Thymus (tissue), 11 donors: Measurements from ENCODE around the gene GABRG2. TPM values are rescaled to one million over a fixed set of nuclear protein-coding genes. Genes with fewer than 3 reads are reported as not detected.

ENCODE experiments used
- DNase-seq, 9 donors: peaks; one replicate each; pipeline ENCODE4 v3.0.0-alpha.2; 2013; ENCODE audit warnings: low spot score in 9 of 9, low read depth in 6 of 9, missing footprints in 1 of 9
- H3K27ac ChIP-seq, 2 donors: one replicate each; pipeline ENCODE4 v1.5.1; 2013; ENCODE audit warnings: control low read depth in 1 of 2, low read depth in 1 of 2, low read length in 1 of 2, mild to moderate bottlenecking in 1 of 2, moderate library complexity in 1 of 2
- H3K27me3 ChIP-seq, 2 donors: one replicate each; pipeline ENCODE4 v1.5.1; 2013; ENCODE audit warnings: low read length in 1 of 2; ENCODE audit not compliant: control insufficient read depth in 2 of 2, insufficient read depth in 1 of 2
- H3K36me3 ChIP-seq, 2 donors: one replicate each; pipeline ENCODE4 v1.5.1; 2013; ENCODE audit warnings: low read length in 1 of 2, mild to moderate bottlenecking in 1 of 2, moderate library complexity in 1 of 2; ENCODE audit not compliant: control insufficient read depth in 2 of 2, insufficient read depth in 2 of 2
- H3K4me1 ChIP-seq, 2 donors: one replicate each; pipeline ENCODE4 v1.5.1; 2013; ENCODE audit warnings: low read length in 2 of 2; ENCODE audit not compliant: control insufficient read depth in 2 of 2, insufficient read depth in 2 of 2
- H3K4me3 ChIP-seq, 2 donors: one replicate each; pipeline ENCODE4 v1.5.1; 2013; ENCODE audit warnings: low read length in 2 of 2, control low read depth in 1 of 2, mild to moderate bottlenecking in 1 of 2
- H3K9me3 ChIP-seq, 2 donors: one replicate each; pipeline ENCODE4 v1.5.1; 2013; ENCODE audit warnings: low read length in 1 of 2, mild to moderate bottlenecking in 1 of 2; ENCODE audit not compliant: control insufficient read depth in 2 of 2, insufficient read depth in 1 of 2
- WGBS: extraction: QIAGEN DNeasy Blood & Tissue Kit; methylation state at CpG from one replicate; pipeline ENCODE4 v1.1.7; 2013; 5-methylcytosine and 5-hydroxymethylcytosine counted together
- polyA plus RNA-seq: library from polyadenylated mRNA; stranded (reverse); fragments of 200-250 nt; gene quantifications from one replicate; pipeline ENCODE4 v1.2.3, GENCODE V29; 2013
- total RNA-seq: library from RNA; stranded (reverse); fragments of 120-200 nt; gene quantifications from one replicate; pipeline ENCODE4 v1.2.4, GENCODE V29; 2013
- donor health status: healthy.

Gene GABRG2
- total and polyA plus RNA-seq, 2 donors = 0.05 to 0.18 TPM

- H3K27me3 ChIP-seq = no peaks in the 10 kb centered on the region
- 90% methylated on average over 4 of the region's 4 CpGs for WGBS
- no peak overlapping the region for H3K4me3 ChIP-seq
- H3K27ac ChIP-seq = no peak overlapping the region
- DNase-seq = no peak
- H3K4me1 ChIP-seq = no peaks in the 10 kb centered on the region
- no peaks in the 10 kb centered on the region for H3K36me3 ChIP-seq
- no peaks in the 10 kb centered on the region for H3K9me3 ChIP-seq
These were observed 1.4 kb downstream of the GABRG2 start for GRCh38 chr5:162068936-162069335.

- Histone ChIP-seq H3K36me3 (no peaks in the 10 kb centered on the region), H3K4me3 (no peak overlapping the region), H3K9me3 (no peaks in the 10 kb centered on the region), H3K27ac (no peak overlapping the region), H3K4me1 (no peaks in the 10 kb centered on the region), H3K27me3 (no peaks in the 10 kb centered on the region)
- 96% methylated on average over 1 of the region's 1 CpG for WGBS
- DNase-seq = no peak
These were observed 11.2 kb downstream of the GABRG2 start for GRCh38 chr5:162078805-162079204.

- Histone ChIP-seq H3K36me3 (no peaks in the 10 kb centered on the region), H3K4me3 (no peak overlapping the region), H3K4me1 (no peaks in the 10 kb centered on the region), H3K27me3 (no peaks in the 10 kb centered on the region), H3K9me3 (no peaks in the 10 kb centered on the region), H3K27ac (no peak overlapping the region)
- DNase-seq = no peak
- 6% methylated on average over 2 of the region's 2 CpGs for WGBS
These were observed 23.8 kb downstream of the GABRG2 start for GRCh38 chr5:162091336-162091735.

- WGBS = 72% methylated on average over 2 of the region's 2 CpGs
- no peaks in the 10 kb centered on the region for H3K36me3 ChIP-seq
- H3K9me3 ChIP-seq = no peaks in the 10 kb centered on the region
- H3K27ac ChIP-seq = no peak overlapping the region
- no peak for DNase-seq
- no peak overlapping the region for H3K4me3 ChIP-seq
- no peaks in the 10 kb centered on the region for H3K4me1 ChIP-seq
- no peaks in the 10 kb centered on the region for H3K27me3 ChIP-seq
These were observed 28.9 kb downstream of the GABRG2 start for GRCh38 chr5:162096448-162096847.

GRCh38 chr5:162107591-162107990 lies 40.0 kb downstream of the GABRG2 start:
- no peaks in the 10 kb centered on the region for H3K36me3 ChIP-seq
- H3K27me3 ChIP-seq = no peaks in the 10 kb centered on the region
- no peak overlapping the region for H3K4me3 ChIP-seq
- H3K27ac ChIP-seq = no peak overlapping the region
- H3K9me3 ChIP-seq = no peaks in the 10 kb centered on the region
- no peak for DNase-seq
- 91% methylated on average over 2 of the region's 2 CpGs for WGBS
- no peaks in the 10 kb centered on the region for H3K4me1 ChIP-seq

- H3K4me3 ChIP-seq = no peak overlapping the region
These were observed 52.2 kb downstream of the GABRG2 start for GRCh38 chr5:162119801-162120200.

GRCh38 chr5:162128117-162128516 lies 60.5 kb downstream of the GABRG2 start:
- WGBS = 51% methylated on average over 2 of the region's 2 CpGs
- no peaks in the 10 kb centered on the region for H3K4me1 ChIP-seq
- no peak overlapping the region for H3K4me3 ChIP-seq
- no peaks in the 10 kb centered on the region for H3K9me3 ChIP-seq
- no peaks in the 10 kb centered on the region for H3K27me3 ChIP-seq
- no peak overlapping the region for H3K27ac ChIP-seq
- H3K36me3 ChIP-seq = no peaks in the 10 kb centered on the region
- peak in 2 of 9 donors; percentile 2 to 9 for DNase-seq

More at GRCh38 chr5:162119801-162120200, 52.2 kb downstream of the GABRG2 start:
- DNase-seq = no peak
- H3K27ac ChIP-seq = no peak overlapping the region
- no peaks in the 10 kb centered on the region for H3K36me3 ChIP-seq
- 90% methylated on average over 3 of the region's 3 CpGs for WGBS
- H3K27me3 ChIP-seq = no peaks in the 10 kb centered on the region
- no peaks in the 10 kb centered on the region for H3K9me3 ChIP-seq
- H3K4me1 ChIP-seq = no peaks in the 10 kb centered on the region

- Histone ChIP-seq H3K27me3 (no peaks in the 10 kb centered on the region), H3K9me3 (no peaks in the 10 kb centered on the region), H3K27ac (no peak overlapping the region), H3K4me3 (no peak overlapping the region), H3K4me1 (no peaks in the 10 kb centered on the region), H3K36me3 (no peaks in the 10 kb centered on the region)
- DNase-seq = no peak
These were observed 64.8 kb downstream of the GABRG2 start for GRCh38 chr5:162132348-162132747.

- Histone ChIP-seq H3K27me3 (no peaks in the 10 kb centered on the region), H3K4me1 (no peaks in the 10 kb centered on the region), H3K27ac (no peak overlapping the region), H3K4me3 (no peak overlapping the region), H3K9me3 (no peaks in the 10 kb centered on the region), H3K36me3 (no peaks in the 10 kb centered on the region)
- WGBS = 95% methylated on average over 3 of the region's 3 CpGs
- no peak for DNase-seq
These were observed 71.6 kb downstream of the GABRG2 start for GRCh38 chr5:162139190-162139589.

GRCh38 chr5:162154242-162154641 lies 86.7 kb downstream of the GABRG2 start:
- Histone ChIP-seq H3K36me3 (no peaks in the 10 kb centered on the region), H3K27me3 (no peaks in the 10 kb centered on the region), H3K4me1 (no peaks in the 10 kb centered on the region), H3K27ac (no peak overlapping the region), H3K9me3 (no peaks in the 10 kb centered on the region), H3K4me3 (no peak overlapping the region)
- DNase-seq = no peak
- 97% methylated on average over 1 of the region's 1 CpG for WGBS
